ENCODE data around the gene TAF10.

DNA sequence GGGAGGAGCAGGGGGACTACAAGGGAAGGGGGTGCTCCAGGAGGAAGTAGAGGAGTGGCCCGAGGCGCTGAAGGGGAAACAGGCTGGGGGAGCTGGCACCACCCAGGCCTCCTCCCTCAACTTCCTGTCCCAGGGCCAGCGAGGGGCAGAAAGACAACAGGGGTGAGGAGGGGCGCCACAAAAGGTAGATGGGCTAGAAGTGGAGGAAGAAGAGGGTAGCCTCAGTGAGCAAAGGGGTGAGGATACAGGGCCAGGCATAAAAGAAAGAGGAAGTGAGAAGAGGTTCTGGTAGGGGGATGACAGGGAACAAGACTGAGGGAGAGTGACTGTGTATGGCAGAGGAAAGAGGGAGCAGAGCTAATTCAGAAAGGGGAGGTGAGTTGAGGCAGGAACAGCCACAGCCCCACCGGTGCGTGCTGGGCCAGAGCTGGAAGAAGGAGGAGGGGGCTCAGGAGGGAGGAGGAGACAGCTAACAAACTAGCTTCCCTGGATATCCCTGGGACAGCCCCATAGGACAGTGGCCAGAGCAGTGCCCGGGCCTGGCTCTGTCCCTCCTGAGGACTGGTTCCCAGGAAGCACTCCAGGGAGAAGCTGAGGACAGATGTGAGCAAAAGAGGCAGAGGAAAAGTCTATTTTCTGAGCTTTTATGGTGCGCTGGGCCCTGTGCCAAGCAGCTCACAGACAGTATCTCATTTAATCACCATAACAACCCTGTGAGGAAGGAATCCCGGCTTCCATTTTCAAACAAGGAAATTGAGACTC is 35.1 kb upstream of the TAF10 start:
- TF ChIP-seq HMG20B (CRISPR knock-in tag; conservative IDR thresholded peaks at IDR 0.05): no peak
- TF ChIP-seq, protein P1, sequence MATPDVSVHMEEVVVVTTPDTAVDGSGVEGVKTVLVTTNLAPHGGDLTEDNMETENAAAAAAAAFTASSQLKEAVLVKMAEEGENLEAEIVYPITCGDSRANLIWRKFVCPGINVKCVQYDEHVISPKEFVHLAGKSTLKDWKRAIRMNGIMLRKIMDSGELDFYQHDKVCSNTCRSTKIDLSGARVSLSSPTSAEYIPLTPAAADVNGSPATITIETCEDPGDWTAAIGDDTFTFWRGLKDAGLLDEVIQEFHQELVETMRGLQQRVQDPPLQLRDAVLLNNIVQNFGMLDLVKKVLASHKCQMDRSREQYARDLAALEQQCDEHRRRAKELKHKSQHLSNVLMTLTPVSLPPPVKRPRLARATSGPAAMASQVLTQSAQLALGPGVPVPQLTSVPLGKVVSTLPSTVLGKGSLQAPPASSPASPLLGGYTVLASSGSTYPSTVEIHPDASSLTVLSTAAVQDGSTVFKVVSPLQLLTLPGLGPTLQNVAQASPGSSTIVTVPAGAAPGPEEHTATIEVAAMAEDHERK (CRISPR knock-in tag; IDR thresholded peaks at IDR 0.05; ENCODE audit: low read depth): no peak
- TF ChIP-seq, protein P2, sequence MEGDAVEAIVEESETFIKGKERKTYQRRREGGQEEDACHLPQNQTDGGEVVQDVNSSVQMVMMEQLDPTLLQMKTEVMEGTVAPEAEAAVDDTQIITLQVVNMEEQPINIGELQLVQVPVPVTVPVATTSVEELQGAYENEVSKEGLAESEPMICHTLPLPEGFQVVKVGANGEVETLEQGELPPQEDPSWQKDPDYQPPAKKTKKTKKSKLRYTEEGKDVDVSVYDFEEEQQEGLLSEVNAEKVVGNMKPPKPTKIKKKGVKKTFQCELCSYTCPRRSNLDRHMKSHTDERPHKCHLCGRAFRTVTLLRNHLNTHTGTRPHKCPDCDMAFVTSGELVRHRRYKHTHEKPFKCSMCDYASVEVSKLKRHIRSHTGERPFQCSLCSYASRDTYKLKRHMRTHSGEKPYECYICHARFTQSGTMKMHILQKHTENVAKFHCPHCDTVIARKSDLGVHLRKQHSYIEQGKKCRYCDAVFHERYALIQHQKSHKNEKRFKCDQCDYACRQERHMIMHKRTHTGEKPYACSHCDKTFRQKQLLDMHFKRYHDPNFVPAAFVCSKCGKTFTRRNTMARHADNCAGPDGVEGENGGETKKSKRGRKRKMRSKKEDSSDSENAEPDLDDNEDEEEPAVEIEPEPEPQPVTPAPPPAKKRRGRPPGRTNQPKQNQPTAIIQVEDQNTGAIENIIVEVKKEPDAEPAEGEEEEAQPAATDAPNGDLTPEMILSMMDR (CRISPR knock-in tag; IDR thresholded peaks at IDR 0.05): no peak

Measured in HepG2 (cell line).